ENCODE data around the gene ATP4B.

Gene ATP4B

DNA sequence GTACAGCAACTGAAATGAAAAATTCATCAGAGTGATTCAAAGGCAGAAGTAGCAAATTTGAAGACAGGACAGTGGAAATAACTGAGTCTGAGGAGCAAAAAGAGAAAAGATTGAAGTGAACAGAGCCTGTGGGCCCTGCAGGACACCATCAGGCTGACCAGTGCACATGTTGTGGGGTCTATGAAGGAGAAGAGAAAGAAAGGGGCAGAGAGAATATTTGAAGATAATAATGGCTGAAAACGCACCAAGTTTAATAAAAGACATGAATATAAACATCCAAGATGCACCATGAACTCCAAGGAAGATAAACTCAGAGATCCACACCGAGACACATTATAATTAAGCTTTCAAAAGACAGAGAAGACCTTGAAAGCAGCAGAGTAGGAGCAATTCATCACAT, 15.4 kb downstream of the ATP4B start:
- no peak for DNase-seq (ENCODE audit: low read depth in 2 of 2)

DNA sequence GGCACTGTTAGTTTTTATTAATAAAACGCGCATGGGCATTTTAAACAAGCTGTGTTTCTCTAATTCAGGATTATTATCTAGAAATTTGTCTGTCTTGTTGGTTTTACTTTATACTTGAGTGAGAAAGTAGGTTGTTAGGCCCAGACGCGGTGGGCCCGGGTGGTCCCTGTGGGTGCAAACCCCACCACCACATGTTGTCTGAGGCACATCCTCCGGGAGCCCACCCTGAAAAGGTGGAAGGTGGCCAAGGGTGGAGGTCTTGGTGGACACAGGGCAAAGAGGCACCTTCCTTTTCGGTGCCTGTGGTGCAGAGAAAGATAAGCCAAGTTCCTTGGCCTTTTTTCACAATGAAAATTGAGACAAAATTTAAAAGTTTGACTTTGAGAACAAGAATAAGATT, 16.6 kb downstream of the ATP4B start:
- no peak for DNase-seq (ENCODE audit: low read depth in 2 of 2)

DNA sequence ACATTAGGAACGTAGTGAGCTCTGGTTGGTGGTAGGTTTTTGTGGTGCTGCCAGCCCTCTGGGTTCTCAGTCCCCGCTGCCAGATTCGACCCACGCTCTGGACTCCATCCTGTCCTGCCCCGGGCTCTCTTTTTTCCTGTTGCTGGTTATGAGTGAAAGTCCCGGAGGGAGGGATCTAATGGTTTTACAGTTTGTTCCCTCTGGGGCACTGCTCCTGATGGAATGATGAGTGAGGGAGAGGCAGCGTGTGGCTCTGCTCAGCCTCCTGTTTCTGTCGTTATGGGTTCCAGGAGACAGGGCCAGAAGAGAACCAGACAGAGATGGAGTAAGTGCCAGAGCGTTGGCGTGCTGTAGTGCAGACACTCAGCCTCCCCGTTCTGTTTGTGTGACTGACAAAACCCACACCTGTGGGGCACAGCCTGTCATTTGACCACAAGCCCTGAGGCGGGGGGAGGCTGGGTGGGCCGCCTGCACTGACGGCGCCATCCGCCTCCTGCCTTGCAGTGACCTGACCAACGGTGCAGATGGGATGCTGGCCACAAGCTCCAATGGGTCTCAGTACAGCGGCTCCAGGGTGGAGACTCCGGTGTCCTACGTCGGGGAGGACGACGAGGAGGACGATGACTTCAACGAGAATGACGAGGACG, 18.3 kb downstream of the ATP4B start:
- DNase-seq (ENCODE audit: low read depth in 2 of 2) = no peak

DNA sequence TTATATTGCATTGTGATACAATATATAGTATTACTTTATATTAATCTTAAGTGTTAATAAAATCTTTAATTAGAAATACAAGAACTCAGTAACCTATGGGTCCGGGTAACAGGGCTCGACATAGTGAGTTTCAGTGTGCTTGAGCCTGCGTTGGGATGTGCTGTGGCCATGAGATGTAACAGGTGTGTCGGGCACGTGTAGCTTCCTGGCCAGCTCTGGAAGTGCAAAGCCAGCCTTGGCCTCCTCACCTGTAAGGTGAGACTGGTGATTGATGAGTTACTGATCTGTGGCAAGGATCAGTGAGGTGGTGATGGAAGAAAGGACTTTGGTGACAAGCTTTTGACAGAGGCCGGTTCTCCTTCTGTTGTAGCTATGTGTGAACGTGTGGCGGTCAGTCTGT, 19.2 kb downstream of the ATP4B start:
- no peak for DNase-seq (ENCODE audit: low read depth in 2 of 2)

DNA sequence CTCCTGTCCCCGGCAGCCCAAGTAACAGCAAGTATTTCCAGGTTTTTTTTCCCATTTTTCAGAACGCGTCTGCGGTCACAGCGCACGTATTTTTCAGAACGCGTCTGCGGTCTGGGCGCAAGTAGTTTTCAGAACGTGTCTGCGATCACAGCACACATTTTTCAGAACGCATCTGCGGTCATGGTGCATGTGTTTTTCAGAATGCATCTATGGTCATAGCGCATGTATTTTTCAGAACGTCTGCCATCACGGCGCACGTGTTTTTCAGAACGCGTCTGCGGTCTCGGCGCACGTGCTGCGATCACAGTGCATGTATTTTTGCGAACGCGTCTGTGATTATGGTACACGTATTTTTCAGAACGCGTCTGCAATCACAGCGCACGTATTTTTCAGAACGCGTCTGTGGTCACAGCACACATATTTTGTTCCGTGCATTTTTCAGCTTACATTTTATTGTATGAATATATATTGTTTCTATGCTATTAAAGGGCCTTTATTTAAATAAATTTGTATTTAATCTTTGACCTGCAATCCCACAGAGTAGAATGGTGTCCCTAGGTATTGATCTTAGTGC, 19.7 kb downstream of the ATP4B start:
- no peak for DNase-seq (ENCODE audit: low read depth in 2 of 2)

DNA sequence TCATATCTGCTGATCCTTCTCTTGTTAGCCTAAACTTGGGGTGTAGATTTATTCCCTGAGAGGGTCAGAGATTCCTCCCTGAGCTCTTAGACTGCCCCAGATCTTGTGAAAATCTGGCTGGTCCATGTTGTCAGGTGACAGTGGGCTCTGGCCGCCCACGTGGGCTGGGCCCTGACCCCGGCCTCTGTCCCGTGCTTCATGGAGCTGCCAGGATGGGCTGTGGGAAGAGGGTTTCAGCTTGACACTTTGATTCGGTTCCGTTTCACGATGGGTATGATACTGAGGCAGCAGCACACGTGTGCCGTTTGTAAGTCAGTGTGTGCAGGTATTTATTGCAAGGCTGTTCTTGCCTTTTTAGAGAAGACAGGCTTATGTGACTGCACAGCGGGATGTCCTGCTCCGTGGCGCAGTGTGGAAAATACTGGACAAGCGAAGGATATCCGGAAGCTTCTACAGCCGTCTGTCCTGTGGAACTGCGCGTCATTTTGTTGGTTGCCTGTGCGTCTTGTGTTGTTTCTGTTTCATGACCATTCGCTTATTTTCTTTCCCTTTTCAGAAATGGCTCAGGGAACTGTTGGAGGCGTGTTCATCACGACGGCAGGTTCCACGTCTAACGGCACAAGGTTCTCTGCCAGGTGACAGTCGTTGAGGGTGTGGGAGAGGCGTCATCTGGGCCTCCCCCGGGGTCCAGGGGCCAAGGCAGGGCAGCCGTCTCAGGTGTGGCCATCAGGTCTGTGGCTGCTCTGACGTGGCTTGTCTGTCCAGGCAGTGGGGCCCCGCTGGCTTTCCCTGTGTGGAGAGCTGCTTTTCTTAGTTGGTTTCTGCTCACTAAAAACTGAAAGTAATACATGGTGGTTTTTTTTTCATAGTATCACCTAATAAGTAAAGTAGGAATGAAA, 20.5 kb downstream of the ATP4B start:
- DNase-seq (ENCODE audit: low read depth in 2 of 2) = no peak

DNA sequence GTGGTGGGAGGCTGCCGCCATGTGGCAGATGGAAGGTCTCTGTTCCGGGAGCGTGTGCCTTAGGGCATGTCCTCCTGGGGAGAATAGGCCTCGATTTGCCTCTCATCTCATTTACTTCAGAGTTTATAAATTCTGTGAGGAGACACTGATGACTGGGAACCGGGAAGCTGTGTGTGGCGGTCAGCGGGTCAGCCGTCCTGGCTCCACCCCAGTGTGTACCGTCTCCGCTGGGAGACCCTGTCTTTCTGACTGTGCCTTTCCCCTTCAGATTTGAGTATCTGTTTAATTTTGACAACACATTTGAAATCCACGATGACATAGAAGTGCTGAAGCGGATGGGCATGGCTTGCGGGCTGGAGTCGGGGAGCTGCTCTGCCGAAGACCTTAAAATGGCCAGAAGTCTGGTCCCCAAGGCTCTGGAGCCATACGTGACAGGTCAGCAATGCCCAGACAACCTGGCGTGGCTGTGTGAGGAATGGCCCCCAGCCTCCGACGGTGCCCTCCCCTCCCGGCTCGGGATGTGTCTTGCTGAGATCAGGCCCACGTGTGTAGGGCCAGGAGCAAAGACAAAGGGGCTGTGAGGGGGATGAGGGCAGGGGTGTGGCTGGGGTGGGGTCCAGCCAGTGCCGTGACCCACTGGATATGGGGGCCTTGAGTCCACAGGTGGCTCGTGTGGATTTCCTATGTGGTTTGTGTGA, 21.6 kb downstream of the ATP4B start:
- no peak for DNase-seq (ENCODE audit: low read depth in 2 of 2)

DNA sequence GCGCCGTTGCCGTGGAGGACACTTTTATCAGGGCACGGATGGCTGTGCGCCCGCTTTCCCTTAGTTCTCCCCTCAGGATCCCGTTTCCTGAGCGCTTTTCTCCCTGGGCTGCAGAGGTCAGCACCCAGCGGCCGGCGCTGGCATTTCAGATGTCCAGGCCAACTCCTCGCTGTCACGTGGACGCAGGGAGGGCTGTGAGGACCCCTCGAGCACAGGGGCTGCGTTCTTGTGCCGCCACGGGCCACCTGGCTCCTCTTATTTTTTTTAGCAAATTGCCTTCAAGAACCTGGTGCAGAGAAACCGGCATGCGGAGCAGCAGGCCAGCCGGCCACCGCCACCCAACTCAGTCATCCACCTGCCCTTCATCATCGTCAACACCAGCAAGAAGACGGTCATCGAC, 22.3 kb downstream of the ATP4B start:
- no peak for DNase-seq (ENCODE audit: low read depth in 2 of 2)

DNA sequence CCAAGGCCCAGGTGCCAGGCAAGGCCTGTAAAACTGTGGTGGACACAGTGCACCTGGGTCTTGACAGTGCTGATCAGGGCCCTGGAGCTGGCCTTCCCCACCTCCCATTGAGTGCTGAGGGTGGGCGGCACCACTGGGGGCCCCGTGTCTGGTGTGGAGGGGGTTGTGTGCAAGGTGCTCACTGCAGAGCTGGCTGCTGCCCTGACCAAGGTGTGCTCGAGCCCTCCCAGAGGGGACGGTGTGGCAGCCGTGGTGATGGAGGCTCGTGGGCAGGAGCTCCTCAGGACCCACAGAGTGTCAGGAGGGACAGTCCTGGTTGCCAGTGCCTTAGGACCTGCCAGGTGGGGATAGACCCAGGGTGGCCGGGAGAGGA, 23.0 kb downstream of the ATP4B start:
- DNase-seq (ENCODE audit: low read depth in 2 of 2) = no peak

DNA sequence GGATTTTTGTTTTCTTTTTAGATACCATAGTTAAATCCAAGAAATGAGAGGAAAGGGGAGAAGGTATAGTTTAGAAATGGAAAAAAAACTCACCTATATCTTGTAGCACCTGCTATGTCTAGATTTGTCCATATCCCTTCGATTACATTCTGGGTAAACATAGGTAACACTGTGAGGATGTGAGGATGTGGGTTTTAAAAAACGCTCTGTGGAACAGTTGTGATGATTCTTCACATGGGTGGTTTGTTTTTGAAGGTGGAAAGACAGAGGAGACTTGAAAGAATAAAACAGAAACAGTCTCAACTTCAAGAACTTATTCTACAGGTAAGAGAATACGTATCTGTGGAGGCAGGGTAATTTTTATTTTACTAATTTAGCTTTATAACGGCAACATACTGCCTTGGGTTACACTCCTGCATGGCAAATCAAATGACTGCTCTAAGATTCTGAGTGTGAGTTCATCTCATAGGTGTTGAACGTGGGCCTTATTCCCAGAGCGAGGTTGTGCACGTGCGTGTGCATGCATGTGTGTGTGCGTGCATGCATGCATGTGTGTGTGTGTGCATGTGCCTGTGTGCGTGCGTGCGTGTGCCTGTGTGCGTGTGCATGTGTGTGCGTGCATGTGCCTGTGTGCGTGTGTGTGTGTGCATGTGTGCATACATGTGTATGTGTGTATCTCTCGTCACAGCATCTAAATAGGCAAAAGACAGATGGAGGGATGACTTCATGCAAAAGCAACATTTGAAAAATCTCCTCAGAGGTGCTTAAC, 23.5 kb downstream of the ATP4B start:
- no peak for DNase-seq (ENCODE audit: low read depth in 2 of 2)

DNA sequence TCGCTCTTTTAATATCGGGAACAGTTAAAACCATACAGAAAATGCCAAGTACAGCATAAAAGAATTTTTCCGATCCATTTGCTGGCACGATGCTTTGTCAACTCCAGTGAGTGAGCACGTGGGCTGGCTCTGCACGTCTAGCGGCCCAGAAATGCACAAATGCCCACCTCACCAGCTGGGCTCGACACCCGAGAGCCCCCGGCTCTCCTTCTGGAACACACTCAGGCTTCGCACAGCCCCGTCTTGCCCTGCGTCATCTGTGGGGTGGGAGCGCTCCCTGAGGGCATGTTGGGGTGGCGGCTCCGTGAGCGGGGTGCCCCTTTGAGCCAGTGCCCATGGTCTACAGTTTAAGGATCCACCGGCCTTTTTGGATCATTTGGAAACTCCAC, 24.5 kb downstream of the ATP4B start:
- no peak for DNase-seq (ENCODE audit: low read depth in 2 of 2)

DNA sequence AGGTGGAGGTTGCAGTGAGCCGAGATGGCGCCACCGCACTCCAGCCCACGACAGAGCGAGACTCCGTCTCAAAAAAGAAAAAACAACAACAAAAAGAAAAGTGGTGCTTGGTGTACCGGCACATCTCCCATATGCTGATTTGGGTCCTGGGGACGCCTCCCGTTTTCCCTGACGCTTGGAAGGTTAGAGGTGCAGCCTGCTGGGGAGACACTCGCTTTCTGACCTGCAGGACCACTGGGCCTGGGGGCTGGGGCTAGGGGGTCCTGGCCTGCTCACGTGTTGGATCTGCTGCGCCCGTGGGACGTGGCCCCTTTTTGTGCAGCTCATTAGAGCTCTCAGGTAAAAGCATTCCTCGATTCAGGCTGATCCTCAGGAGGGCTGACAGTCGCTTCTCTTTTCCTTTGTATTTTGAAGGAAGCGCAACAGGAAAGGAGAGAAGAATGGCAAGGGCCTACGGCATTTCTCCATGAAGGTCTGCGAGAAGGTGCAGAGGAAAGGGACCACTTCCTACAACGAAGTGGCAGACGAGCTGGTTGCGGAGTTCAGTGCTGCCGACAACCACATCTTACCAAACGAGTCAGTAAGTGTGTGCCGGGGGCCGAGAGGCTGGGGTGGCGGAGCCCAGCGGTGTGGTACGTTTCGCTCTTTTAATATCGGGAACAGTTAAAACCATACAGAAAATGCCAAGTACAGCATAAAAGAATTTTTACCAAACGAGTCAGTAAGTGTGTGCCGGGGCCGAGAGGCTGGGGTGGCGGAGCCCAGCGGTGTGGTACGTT, 25.1 kb downstream of the ATP4B start:
- no peak for DNase-seq (ENCODE audit: low read depth in 2 of 2)

DNA sequence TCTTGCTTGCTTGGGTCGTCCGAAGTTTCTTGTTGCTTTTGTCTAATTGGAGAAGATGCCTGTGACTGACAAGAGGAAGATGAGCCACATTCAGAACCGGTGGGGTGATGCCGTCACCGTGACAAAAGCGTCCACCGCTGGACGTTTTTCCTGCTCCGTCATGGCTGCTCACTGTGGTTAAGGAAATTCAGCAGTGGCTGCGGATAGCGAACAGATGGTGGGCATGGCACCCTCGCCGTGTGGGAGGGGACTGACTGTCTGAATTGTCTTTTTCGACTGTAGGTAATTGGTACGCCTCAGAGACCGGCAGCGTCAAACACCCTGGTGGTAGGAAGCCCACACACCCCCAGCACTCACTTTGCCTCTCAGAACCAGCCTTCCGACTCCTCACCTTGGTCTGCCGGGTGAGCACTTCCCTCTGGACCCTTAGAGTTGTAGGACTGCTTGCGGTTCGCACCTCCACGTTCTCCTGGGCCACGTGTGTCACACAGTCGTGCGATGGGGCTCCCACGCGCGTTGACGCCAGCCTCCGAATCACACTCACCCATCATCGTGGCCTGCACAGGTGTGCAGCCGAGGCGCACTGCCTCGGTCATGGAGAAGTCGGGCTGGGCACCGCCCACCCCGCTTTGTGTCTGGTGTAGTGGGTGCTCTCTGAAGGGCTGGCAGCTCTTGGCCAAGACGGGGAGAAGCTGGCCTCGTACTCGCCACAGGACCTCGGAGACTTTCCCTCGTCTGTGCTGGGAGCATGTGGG, 26.5 kb downstream of the ATP4B start:
- no peak for DNase-seq (ENCODE audit: low read depth in 2 of 2)

DNA sequence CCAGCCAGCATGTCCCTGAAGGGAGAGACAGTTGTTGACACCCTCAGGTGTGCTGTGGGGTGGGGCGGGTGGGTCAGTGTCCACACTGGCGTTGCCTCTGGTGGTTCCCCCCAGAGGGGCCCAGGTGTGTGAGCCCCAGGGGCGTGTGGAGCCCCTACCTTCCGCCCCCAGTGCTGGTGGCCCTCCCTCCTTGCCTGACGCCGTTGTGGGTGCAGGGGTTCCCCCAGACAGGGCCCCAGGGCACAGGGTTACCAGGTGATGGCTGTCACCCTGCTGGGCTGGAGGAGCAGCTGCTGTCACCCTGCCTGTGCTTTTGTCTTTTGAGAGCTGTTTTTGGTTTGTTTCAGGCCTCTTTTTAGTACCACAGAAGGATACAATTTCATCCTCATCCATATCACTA, 27.2 kb downstream of the ATP4B start:
- no peak for DNase-seq (ENCODE audit: low read depth in 2 of 2)

DNA sequence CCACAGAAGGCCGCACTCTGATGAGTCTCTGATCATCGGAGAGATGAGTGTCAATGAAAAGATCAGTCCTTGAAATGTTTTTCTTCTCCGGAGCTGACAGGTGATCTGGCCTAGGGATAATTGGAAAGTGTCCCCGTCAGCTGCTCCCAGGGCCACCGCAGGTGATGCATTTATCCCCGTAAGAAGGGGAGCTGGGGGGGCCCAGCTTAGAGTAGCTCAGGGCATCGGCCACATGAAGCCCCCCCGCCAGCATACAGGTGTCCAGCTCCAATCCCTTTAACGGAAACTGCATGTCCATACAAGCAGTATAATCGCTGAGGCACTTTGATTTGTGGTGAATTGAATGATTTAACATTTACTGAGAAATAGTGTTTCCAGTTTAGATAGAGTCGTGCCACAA, 27.7 kb downstream of the ATP4B start:
- no peak for DNase-seq (ENCODE audit: low read depth in 2 of 2)

DNA sequence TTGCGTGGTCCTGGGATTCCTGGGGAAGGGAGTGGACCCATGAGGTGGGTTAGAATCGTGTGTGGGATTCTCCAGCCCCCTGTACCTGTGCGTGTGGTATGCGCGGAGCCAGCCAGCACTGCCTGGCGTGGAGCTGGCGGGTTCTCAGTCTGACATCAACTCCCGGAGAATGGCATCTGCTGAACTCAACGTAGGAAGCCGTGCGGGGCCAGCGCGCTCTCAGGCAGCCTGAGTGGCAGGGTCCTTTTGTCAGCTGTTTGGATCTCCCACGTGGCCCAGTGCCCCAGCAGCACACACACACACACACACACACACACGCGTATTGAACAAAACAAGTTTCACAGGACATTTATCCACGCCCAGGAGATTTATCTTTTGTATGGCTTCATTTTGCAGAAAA, 28.1 kb downstream of the ATP4B start:
- no peak for DNase-seq (ENCODE audit: low read depth in 2 of 2)

DNA sequence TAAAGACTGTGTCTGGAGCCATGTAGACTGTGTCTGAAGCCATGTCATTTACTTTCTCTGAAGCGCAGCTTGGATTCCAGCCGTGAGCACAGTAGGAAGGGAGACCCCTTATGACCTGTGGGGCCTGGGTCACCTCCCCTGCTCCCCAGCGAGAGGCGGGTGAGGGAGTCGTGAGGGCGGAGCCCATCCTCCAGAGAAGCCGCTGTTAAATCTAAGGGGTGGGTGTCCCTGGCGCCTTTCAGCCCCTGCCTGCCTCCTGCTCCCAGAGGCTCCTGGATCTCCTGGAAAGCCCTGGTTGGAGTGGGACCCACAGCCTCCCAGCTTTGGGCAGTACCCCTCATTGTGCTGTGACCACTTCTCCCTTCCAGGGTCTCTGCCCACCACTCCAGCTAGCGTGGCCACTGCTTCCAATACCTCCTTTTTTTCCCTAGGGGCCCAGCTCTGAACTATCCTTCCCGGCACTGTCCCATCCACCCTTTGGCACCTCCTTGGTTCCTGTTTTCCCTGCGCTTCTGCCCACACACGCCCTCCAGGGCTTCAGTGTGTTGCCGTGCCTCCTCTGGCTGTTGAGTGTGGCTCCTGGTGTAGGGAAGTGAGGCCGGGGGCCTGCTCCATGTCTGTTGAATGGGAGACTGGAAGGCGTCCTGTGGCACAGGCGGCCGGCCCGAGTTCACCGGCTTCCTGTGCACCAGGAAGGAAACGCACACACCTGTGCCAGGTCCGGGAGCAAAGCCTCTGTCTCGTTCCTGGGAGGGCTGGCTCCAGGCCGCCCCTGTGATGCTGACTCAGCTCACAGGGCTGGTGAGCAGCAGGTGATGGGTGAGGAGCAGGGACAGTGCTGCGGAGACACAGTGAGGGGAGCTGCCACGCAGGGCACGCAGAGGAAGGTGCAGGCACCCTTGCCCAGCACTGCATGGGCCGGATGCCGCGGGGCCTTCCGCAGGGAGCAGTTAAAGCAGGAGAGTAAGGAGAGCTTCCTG, 29.4 kb downstream of the ATP4B start:
- no peak for DNase-seq (ENCODE audit: low read depth in 2 of 2)

DNA sequence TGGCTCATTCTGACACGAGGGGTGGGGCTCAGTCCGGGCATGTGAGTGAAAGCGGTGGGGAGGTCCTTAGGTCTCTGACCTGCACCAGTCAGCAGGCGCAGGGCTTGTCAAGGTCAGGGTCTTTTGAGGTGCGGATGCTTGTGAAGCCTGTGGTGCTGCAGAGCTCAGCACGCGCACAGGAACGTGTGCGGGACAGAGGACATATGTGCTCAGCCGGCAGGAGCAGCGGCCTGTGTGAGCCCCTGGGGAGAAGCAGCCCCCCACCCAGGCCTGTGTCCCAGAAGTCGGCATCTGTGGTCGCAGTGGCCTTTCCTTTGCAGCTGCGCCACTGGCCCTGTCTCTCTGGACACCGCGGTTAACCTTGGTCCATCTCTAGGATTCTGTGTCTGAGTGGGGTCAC, 30.9 kb downstream of the ATP4B start:
- DNase-seq (ENCODE audit: low read depth in 2 of 2) = no peak

Measured in stimulated activated CD4-positive, alpha-beta T cell treated with anti-CD3 and anti-CD28 coated beads, Interleukin-4, amount 100 ng/mL, for 48 hours (primary cell).